HUES6 (cell line): Measurements from ENCODE around the gene NR2E3.

Experiments
- H3K27ac ChIP-seq: 2 replicates; pipeline ENCODE4 v1.7.0; 2013; ENCODE audit warnings: low read depth, mild to moderate bottlenecking, low read length, inconsistent platforms
- H3K27me3 ChIP-seq: 2 replicates; pipeline ENCODE4 v1.6.1; 2013; ENCODE audit warnings: low read length; ENCODE audit not compliant: control insufficient read depth, insufficient read depth
- H3K36me3 ChIP-seq: 2 replicates; pipeline ENCODE4 v1.6.1; 2013; ENCODE audit warnings: low read length; ENCODE audit not compliant: control insufficient read depth, insufficient read depth
- H3K4me1 ChIP-seq: 2 replicates; pipeline ENCODE4 v1.6.1; 2013; ENCODE audit warnings: low read length; ENCODE audit not compliant: control insufficient read depth, insufficient read depth
- H3K4me3 ChIP-seq: 2 replicates; pipeline ENCODE4 v1.5.1; 2013; ENCODE audit warnings: low read depth, low read length
- H3K9ac ChIP-seq: one replicate; pipeline ENCODE4 v1.6.1; 2013; ENCODE audit warnings: mild to moderate bottlenecking, low read length
- H3K9me3 ChIP-seq: 2 replicates; pipeline ENCODE4 v1.6.1; 2013; ENCODE audit warnings: low read depth, low read length; ENCODE audit not compliant: control insufficient read depth, insufficient read depth

Gene NR2E3

DNA sequence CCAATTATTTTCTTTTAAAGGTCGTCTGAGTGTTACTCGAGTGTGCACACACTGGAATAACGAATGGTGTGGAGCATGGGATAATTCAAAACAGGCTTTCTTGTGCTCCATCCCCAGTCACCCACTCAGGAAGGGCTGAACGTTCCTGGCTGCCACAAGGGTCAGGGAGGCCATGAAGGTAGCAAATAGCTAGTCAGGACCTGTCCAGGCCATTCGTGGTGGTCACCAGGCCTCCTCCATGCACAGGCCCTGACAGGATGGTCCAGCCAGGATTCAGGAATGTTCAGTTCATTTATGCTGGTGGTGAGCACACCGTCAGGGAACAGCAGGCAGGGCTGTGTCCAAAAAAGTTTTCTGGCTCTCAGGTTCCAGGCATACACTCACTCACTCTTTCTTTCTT, 11.7 kb upstream of the NR2E3 start:
- peaks cover 3% of the 10 kb centered on the region; the same call in 1 of the 2 replicates for H3K4me1 ChIP-seq
- no peaks in the 10 kb centered on the region for H3K36me3 ChIP-seq
- no peak overlapping the region for H3K4me3 ChIP-seq
- peaks cover 3% of the 10 kb centered on the region; the same call in 1 of the 2 replicates for H3K9me3 ChIP-seq
- H3K9ac ChIP-seq: no peak overlapping the region
- no peak overlapping the region for H3K27ac ChIP-seq
- no peaks in the 10 kb centered on the region for H3K27me3 ChIP-seq

DNA sequence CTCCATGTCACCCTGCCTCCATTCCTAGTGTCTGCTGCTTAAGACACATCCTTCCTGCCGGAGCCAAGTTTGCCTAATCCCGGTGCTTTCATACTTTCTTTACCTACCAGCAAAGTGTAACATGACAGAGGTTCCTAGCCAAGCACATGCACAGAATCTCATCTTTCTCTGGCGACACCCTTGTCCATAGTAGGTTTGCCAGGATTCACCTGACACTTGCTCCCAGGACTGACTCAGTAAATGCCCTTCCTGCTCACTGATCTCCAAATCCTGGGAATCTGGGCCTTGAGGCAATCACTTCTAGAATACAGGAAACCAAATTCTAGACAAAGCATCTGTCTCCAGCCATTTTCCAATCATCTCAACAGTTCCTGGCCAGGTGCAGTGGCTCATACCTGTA, 10.2 kb upstream of the NR2E3 start:
- no peak overlapping the region for H3K27ac ChIP-seq
- H3K9ac ChIP-seq: no peak overlapping the region
- no peaks in the 10 kb centered on the region for H3K27me3 ChIP-seq

GRCh38 chr15:71800835-71801745, 9.3 kb upstream of the NR2E3 start:
- H3K36me3 ChIP-seq: no peaks in the 10 kb centered on the region
- no peak overlapping the region for H3K9ac ChIP-seq
- H3K27ac ChIP-seq: no peak overlapping the region
- peaks cover 3% of the 10 kb centered on the region; the same call in 1 of the 2 replicates for H3K9me3 ChIP-seq
- no peak overlapping the region for H3K4me3 ChIP-seq
- no peaks in the 10 kb centered on the region for H3K27me3 ChIP-seq
- H3K4me1 ChIP-seq: peaks cover 3% of the 10 kb centered on the region; the same call in 1 of the 2 replicates

More for the DNA sequence above, 10.2 kb upstream of the NR2E3 start:
- Histone ChIP-seq H3K36me3 (no peaks in the 10 kb centered on the region), H3K4me1 (peaks cover 3% of the 10 kb centered on the region; the same call in 1 of the 2 replicates), H3K9me3 (peaks cover 3% of the 10 kb centered on the region; the same call in 1 of the 2 replicates), H3K4me3 (no peak overlapping the region)

- Histone ChIP-seq H3K9ac (no peak overlapping the region), H3K4me3 (no peak overlapping the region), H3K4me1 (peaks cover 13% of the 10 kb centered on the region), H3K36me3 (no peaks in the 10 kb centered on the region), H3K27ac (no peak overlapping the region), H3K9me3 (peaks cover 3% of the 10 kb centered on the region; the same call in 1 of the 2 replicates), H3K27me3 (no peaks in the 10 kb centered on the region)
These were observed 8.3 kb upstream of the NR2E3 start for GRCh38 chr15:71801935-71802655.

DNA sequence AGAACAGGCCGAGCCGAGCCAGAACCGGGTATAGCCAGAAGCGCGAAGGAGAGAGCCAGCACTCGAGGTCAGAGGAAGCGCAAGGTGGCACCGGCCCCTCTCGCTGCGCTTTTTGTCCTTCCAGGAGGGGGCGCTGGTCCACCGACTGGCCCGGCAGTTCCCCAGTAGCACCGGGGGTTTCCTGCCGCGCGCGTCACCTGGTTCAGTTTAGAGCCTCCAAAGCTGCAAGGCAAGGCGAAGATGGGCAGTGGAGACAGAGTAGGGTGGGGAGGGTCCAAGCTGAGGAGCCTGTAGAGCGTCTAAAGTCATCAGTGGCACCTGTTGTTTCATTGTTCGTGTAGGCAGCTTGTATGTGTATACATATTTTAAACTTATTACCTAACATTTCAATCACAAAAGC, 7.6 kb upstream of the NR2E3 start:
- Histone ChIP-seq H3K4me3 (no peak overlapping the region), H3K36me3 (no peaks in the 10 kb centered on the region), H3K27me3 (no peaks in the 10 kb centered on the region), H3K9ac (no peak overlapping the region), H3K27ac (no peak overlapping the region), H3K4me1 (peaks cover 20% of the 10 kb centered on the region), H3K9me3 (peaks cover 3% of the 10 kb centered on the region; the same call in 1 of the 2 replicates)

DNA sequence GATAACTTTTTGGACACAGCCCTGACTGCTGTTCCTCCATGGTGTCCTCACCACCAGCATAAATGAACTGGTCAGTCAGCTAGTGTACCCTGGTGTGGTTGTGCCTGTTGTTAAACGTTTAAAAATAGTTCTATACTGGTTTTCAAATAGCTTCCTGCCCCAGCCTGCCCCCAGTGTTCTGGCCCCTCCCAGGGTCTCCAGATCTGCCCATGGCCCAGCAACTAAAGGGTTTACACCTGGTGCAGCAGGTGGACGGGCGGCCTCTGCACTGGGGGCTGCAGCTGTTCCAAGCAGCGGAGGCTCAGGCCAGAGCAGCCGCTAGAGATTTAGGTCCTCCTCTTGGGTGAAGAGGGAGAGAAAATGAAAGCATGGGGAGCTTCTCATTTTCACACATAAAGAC, 6.1 kb upstream of the NR2E3 start:
- Histone ChIP-seq H3K4me3 (no peak overlapping the region), H3K9ac (no peak overlapping the region), H3K27me3 (no peaks in the 10 kb centered on the region), H3K36me3 (no peaks in the 10 kb centered on the region), H3K9me3 (no peaks in the 10 kb centered on the region), H3K27ac (no peak overlapping the region), H3K4me1 (peaks cover 30% of the 10 kb centered on the region)

DNA sequence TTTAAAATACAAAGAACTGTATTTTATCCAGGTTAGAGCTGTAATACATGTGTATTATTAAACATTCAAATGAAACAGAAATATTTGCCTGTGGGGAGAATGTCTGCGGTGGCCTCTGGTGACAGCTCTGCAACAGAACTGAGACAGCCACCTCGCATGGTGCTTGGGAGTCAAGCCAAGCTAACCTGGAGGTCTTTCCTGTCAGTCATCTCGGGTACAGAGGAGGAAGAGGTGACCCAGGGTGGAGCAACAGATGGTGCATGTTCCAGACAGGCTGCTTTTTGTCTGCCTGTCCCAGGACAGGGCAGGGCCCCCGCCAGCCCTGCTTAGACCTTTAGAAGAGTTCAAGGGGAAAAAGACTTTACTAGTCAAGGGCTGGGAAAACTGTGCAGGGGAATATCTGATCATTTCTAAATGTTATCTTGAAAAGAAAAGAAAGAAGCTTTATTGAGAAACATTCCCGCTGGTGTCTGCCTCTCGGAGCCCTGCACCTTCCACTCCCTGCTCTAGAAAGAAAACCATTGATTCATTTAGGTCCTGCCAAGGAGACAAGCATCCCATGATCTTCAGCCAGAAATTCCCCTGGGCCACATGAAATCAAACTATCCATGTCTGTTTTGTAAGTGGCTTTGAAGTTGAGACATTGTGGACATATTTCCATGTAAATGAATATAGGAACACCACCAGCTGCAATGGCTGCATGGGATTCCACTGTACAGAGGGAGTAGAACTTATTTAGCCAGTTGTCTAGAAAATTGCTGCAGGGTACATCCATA, 5.5 kb upstream of the NR2E3 start:
- Histone ChIP-seq H3K27ac (no peak overlapping the region), H3K4me3 (no peak overlapping the region), H3K9me3 (no peaks in the 10 kb centered on the region), H3K9ac (no peak overlapping the region), H3K36me3 (no peaks in the 10 kb centered on the region), H3K4me1 (peaks cover 30% of the 10 kb centered on the region), H3K27me3 (no peaks in the 10 kb centered on the region)

- no peaks in the 10 kb centered on the region for H3K36me3 ChIP-seq
- H3K4me1 ChIP-seq: peaks cover 27% of the 10 kb centered on the region
- no peak overlapping the region for H3K27ac ChIP-seq
- H3K4me3 ChIP-seq: peak overlapping the region; percentile 25; the same call in 1 of the 2 replicates
- H3K9ac ChIP-seq: peak overlapping the region; percentile 42
- H3K27me3 ChIP-seq: no peaks in the 10 kb centered on the region
- H3K9me3 ChIP-seq: no peaks in the 10 kb centered on the region
These were observed 3.9 kb upstream of the NR2E3 start for GRCh38 chr15:71806452-71806931.

- H3K9ac ChIP-seq: peak overlapping the region; percentile 42
- H3K27me3 ChIP-seq: no peaks in the 10 kb centered on the region
- H3K9me3 ChIP-seq: no peaks in the 10 kb centered on the region
- H3K36me3 ChIP-seq: no peaks in the 10 kb centered on the region
- no peak overlapping the region for H3K27ac ChIP-seq
- H3K4me3 ChIP-seq: peak overlapping the region; percentile 25
- H3K4me1 ChIP-seq: peaks cover 27% of the 10 kb centered on the region
These were observed 3.2 kb upstream of the NR2E3 start for GRCh38 chr15:71807125-71807629.

DNA sequence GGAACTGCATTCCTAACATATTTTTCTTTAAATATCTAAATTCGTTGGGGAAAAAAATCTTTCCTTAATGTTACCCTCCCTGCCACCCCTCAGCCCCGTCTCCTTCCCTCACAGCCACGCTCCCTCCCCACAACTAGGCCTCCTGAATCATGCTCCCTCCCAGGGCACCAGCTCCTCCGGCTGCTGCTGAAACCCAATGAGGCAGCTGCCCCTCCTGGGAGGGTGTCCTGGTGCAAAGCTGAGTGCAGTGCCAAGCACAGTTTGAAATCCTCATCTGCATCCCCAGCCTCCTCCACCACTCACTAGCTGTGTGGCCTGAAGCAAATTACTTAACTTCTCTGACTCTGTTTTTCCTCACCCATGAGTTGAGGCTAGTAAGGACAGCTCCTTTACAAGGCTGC, 2.7 kb upstream of the NR2E3 start:
- no peak overlapping the region for H3K27ac ChIP-seq
- peak overlapping the region; percentile 25 for H3K4me3 ChIP-seq

More for the DNA sequence above, 2.7 kb upstream of the NR2E3 start:
- Histone ChIP-seq H3K4me1 (peaks cover 27% of the 10 kb centered on the region), H3K9ac (no peak overlapping the region), H3K9me3 (no peaks in the 10 kb centered on the region), H3K27me3 (no peaks in the 10 kb centered on the region), H3K36me3 (no peaks in the 10 kb centered on the region)
